CD4-positive, alpha-beta T cell treated with Interleukin-15 for 1 hour (primary cell): ENCODE results near the gene SLK.

Experiments
- DNase-seq: peaks from one replicate; pipeline ENCODE4 v3.0.0-alpha.2; 2020

Gene SLK

GRCh38 chr10:104034401-104035193 is 67.7 kb downstream of the SLK start:
- DNase-seq: no peak

- DNase-seq: no peak
Observed at GRCh38 chr10:104035194-104036068, 68.5 kb downstream of the SLK start.

- DNase-seq: no peak
Observed at GRCh38 chr10:104036069-104036384, 69.1 kb downstream of the SLK start.

- DNase-seq: no peak
Observed at GRCh38 chr10:104036518-104037260, 69.7 kb downstream of the SLK start.

- DNase-seq: no peak
Observed at GRCh38 chr10:104037261-104037951, 70.5 kb downstream of the SLK start.

GRCh38 chr10:104038537-104038936 is 71.6 kb downstream of the SLK start:
- no peak for DNase-seq

- no peak for DNase-seq
Observed at GRCh38 chr10:104038958-104039752, 72.2 kb downstream of the SLK start.

- no peak for DNase-seq
Observed at GRCh38 chr10:104040382-104040781, 73.4 kb downstream of the SLK start.

GRCh38 chr10:104040862-104041789 is 74.2 kb downstream of the SLK start:
- no peak for DNase-seq

- no peak for DNase-seq
Observed at GRCh38 chr10:104041891-104042535, 75.1 kb downstream of the SLK start.

- no peak for DNase-seq
Observed at GRCh38 chr10:104043185-104043830, 76.4 kb downstream of the SLK start.

GRCh38 chr10:104043854-104044253 is 76.9 kb downstream of the SLK start:
- DNase-seq: no peak

GRCh38 chr10:104045151-104046089 is 78.5 kb downstream of the SLK start:
- DNase-seq: no peak

- DNase-seq: no peak
Observed at GRCh38 chr10:104046651-104047050, 79.7 kb downstream of the SLK start.

GRCh38 chr10:104049504-104050250 is 82.7 kb downstream of the SLK start:
- no peak for DNase-seq

GRCh38 chr10:104052431-104052830 is 85.5 kb downstream of the SLK start:
- no peak for DNase-seq

- no peak for DNase-seq
Observed at GRCh38 chr10:104053201-104053600, 86.3 kb downstream of the SLK start.

- no peak for DNase-seq
Observed at GRCh38 chr10:104054430-104054829, 87.5 kb downstream of the SLK start.
